Endothelial cell of umbilical vein (primary cell): ENCODE results near the gene CSNK1D. TPM values are rescaled to one million over a fixed set of nuclear protein-coding genes. Genes with fewer than 3 reads are reported as not detected.

ENCODE experiments used
- BruUV-seq: library from RNA; stranded (reverse); fragments of 400-500 nt; replicated peaks from 2 replicates; lab custom pipeline; 2021; lab: Mats Ljungman, UMichigan
- CTCF ChIA-PET: fragments of 300-600, 350-600 bp; sonication (Branson Sonifier 250); formaldehyde crosslinking; loops from one replicate; lab custom pipeline; 2021; ENCODE audit warnings: antibody characterized with exemption, inconsistent platforms; lab: Charles Lee
- POLR2A ChIA-PET: fragments of 300-600, 350-600 bp; sonication (Branson Sonifier 250); formaldehyde crosslinking; loops from one replicate; lab custom pipeline; 2021; ENCODE audit warnings: antibody characterized with exemption, inconsistent platforms; lab: Charles Lee
- DNase-seq: peaks from one replicate; pipeline ENCODE4 v3.0.0-alpha.2; 2011; ENCODE audit warnings: low read depth, low spot score
- FAIRE-seq: peaks from 2 replicates; lab custom pipeline; 2011; peaks lifted over from hg19 to GRCh38; lab: Jason Lieb, UNC
- H2AFZ ChIP-seq: 2 replicates; pipeline ENCODE4 v1.6.0; 2012; ENCODE audit warnings: low read depth, low read length, control low read depth, inconsistent platforms
- H3K27ac ChIP-seq: 2 replicates; pipeline ENCODE4 v1.5.1; 2011; ENCODE audit warnings: low read depth, mild to moderate bottlenecking, control low read depth, low read length, moderate library complexity; ENCODE audit not compliant: insufficient read depth
- H3K27me3 ChIP-seq, 2 experiments: 2 replicates each; pipeline versions ENCODE4 v1.6.0 to v1.6.1; 2011; ENCODE audit warnings: low read length in 2 of 2, mixed read lengths in 1 of 2; ENCODE audit not compliant: control insufficient read depth in 2 of 2, insufficient read depth in 2 of 2
- H3K36me3 ChIP-seq, 2 experiments: 2 replicates in 1 of 2; 3 replicates in 1 of 2; pipeline ENCODE4 v1.5.1; 2011; ENCODE audit warnings: low read length in 2 of 2, mild to moderate bottlenecking in 1 of 2, moderate library complexity in 1 of 2; ENCODE audit not compliant: control insufficient read depth in 2 of 2, insufficient read depth in 2 of 2; ENCODE audit errors: extremely low read depth in 1 of 2
- H3K4me1 ChIP-seq: 3 replicates; pipeline ENCODE4 v1.5.1; 2011; ENCODE audit warnings: mild to moderate bottlenecking, low read length; ENCODE audit not compliant: control insufficient read depth, insufficient read depth; ENCODE audit errors: extremely low read depth
- H3K4me2 ChIP-seq: 2 replicates; pipeline ENCODE4 v1.6.1; 2011; ENCODE audit warnings: low read length, control low read depth, mixed read lengths; ENCODE audit not compliant: insufficient read depth
- H3K4me3 ChIP-seq, 3 experiments: fragments of 200-600 bp in 1 of 3; sonication (generic), shearing (Covaris generic) in 1 of 3; replicated peaks in 1 of 3; 2 replicates each; pipeline ENCODE4 v1.5.1; 2011 to 2016; ENCODE audit warnings: control low read depth in 3 of 3, low read length in 3 of 3, mild to moderate bottlenecking in 2 of 3, inconsistent platforms in 1 of 3, low read depth in 1 of 3, moderate library complexity in 1 of 3; ENCODE audit not compliant: insufficient read depth in 1 of 3
- H3K79me2 ChIP-seq: 2 replicates; pipeline ENCODE4 v1.6.0; 2012; ENCODE audit warnings: low read length, inconsistent platforms; ENCODE audit not compliant: control insufficient read depth, insufficient read depth
- H3K9ac ChIP-seq: replicated peaks from 2 replicates; pipeline ENCODE3; 2011; ENCODE audit warnings: low read length, control low read depth; ENCODE audit not compliant: insufficient read depth; ENCODE audit errors: extremely low read depth
- H3K9me1 ChIP-seq: replicated peaks from 3 replicates; pipeline ENCODE4 v1.6.0; 2011; ENCODE audit warnings: mild to moderate bottlenecking, low read length; ENCODE audit not compliant: control insufficient read depth, insufficient read depth; ENCODE audit errors: extremely low read depth
- H3K9me3 ChIP-seq: replicated peaks from 2 replicates; pipeline ENCODE4 v1.5.1; 2012; ENCODE audit warnings: low read length, inconsistent platforms; ENCODE audit not compliant: control insufficient read depth, insufficient read depth
- H4K20me1 ChIP-seq: replicated peaks from 2 replicates; pipeline ENCODE3; 2011; ENCODE audit warnings: mild to moderate bottlenecking, low read length; ENCODE audit not compliant: control insufficient read depth, insufficient read depth; ENCODE audit errors: extremely low read depth
- EZH2 ChIP-seq: IDR thresholded peaks from 2 replicates; pipeline ENCODE4 v1.6.1; 2012; ENCODE audit warnings: borderline replicate concordance, low read depth, mild to moderate bottlenecking, moderate library complexity, low read length, inconsistent platforms; ENCODE audit not compliant: severe bottlenecking
- FOS ChIP-seq: IDR thresholded peaks from 2 replicates; pipeline ENCODE4 v1.6.1; 2011; ENCODE audit warnings: mild to moderate bottlenecking, low read length, moderate library complexity, borderline replicate concordance; ENCODE audit not compliant: insufficient read depth
- GATA2 ChIP-seq: IDR thresholded peaks from 2 replicates; pipeline ENCODE4 v1.7.0; 2011; ENCODE audit warnings: low read depth, mild to moderate bottlenecking, moderate library complexity, mixed read lengths, low read length; ENCODE audit not compliant: insufficient read length, insufficient read depth
- JUN ChIP-seq: IDR thresholded peaks from 2 replicates; pipeline ENCODE4 v1.6.1; 2011; ENCODE audit warnings: borderline replicate concordance, low read depth; ENCODE audit not compliant: insufficient read length, insufficient read depth
- MYC ChIP-seq: IDR thresholded peaks from one replicate; pipeline ENCODE4 v1.6.1; 2011; ENCODE audit warnings: mild to moderate bottlenecking, low read depth, low read length
- POLR2A ChIP-seq: IDR thresholded peaks from 2 replicates; pipeline ENCODE4 v1.6.1; 2012; ENCODE audit warnings: low read depth, mild to moderate bottlenecking, control low read depth, low read length
- POLR2AphosphoS5 ChIP-seq: IDR thresholded peaks from 2 replicates; pipeline ENCODE4 v1.6.1; 2012; ENCODE audit warnings: low read depth, mild to moderate bottlenecking, control low read depth, low read length, moderate library complexity; ENCODE audit not compliant: insufficient read depth
- dilution Hi-C: fragments of 300-500 bp; cut with MboI; formaldehyde crosslinking; loops from one replicate; pipeline ENCODE4 v1.15.0; 2019; ENCODE audit warnings: low sequenced_read_pairs; ENCODE audit not compliant: extremely low pct_ligation_motif_present
- intact Hi-C: fragments of 100-400 bp; cut with micrococcal nuclease; formaldehyde crosslinking; loops from one replicate; pipeline ENCODE4 v1.10.0; 2022
- polyA plus RNA-seq, 4 experiments: library from polyadenylated mRNA; depleted of rRNA in 3 of 4; stranded (reverse) in 3 of 4; unstranded in 1 of 4; fragments of >200 nt; gene quantifications; 2 replicates each; pipeline versions ENCODE4 v1.2.1 to v1.2.3, GENCODE V29; 2011 to 2012; ENCODE audit warnings: missing spikeins in 1 of 4
- total RNA-seq: library from RNA; stranded (reverse); gene quantifications from 2 replicates; pipeline ENCODE4 v1.2.3, GENCODE V29; 2021
- TF ChIP-seq, protein P1 (sequence below), 2 donors: IDR thresholded peaks; 1 replicate in 1 of 2; 2 replicates in 1 of 2; pipeline ENCODE4 v1.5.1; 2011; ENCODE audit warnings: low read length in 2 of 2, mild to moderate bottlenecking in 2 of 2, moderate library complexity in 2 of 2, control low read depth in 1 of 2, inconsistent platforms in 1 of 2, low read depth in 1 of 2; ENCODE audit not compliant: insufficient read depth in 1 of 2; ENCODE audit errors: extremely low read depth in 1 of 2
- TF ChIP-seq, protein P2 (sequence below): IDR thresholded peaks from 2 replicates; pipeline ENCODE4 v1.6.1; 2011; ENCODE audit not compliant: insufficient read depth, insufficient read length

The CSNK1D gene
- total and polyA plus RNA-seq, 2 donors (not counting 3 experiments of a cell fraction or from before 2014, with no cell fraction given), result 127 to 155 TPM

DNA sequence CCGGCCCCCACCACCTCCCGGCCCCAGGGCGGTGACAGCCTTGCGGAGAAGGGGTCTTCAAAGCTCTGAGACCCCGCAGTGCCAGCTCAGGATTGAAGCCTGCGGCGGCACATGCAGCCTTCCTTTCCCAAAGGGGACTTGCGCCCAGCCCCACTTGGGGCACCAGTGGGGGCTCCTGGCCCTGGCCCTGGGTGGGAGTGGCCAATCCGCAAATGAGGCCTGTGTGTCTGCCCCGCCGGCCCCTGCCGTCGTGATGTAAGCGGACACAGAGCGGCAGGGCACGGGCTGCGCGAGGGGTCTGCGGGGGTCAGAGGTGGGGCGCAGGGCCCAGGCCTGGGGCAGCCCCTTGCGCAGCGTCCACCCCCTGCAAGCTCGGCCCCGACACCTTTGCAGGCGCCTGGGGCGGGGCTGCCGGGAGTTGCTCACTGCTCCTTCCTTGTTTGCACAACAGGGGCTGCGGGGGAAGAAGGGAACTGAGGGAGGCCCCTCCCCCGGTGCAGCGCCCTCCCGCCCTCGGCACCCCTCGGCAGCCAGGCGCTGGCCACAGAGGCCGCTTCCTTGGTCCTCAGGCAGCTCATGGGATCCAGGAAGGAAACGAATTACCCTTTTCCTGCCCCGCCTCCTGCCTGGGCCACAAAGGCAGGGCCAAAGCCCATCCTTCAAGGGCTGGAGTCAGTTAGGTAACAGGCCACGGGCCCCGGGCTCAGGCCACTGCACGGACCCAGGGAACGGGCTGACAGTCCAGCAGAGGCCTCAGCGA, 41.8 kb downstream of the CSNK1D start:
- BruUV-seq, result no TSS peak
- POLR2A ChIA-PET, result no interaction called here
- Histone ChIP-seq H2AFZ (no peak overlapping the region), H3K9me3 (no peaks in the 10 kb centered on the region), H3K9me1 (no peaks in the 10 kb centered on the region), H3K4me3 (peak overlapping the region; percentile 43 to 59 (median 53)), H3K79me2 (peaks cover 72% of the 10 kb centered on the region), H4K20me1 (no peaks in the 10 kb centered on the region), H3K4me1 (peaks cover 23% of the 10 kb centered on the region), H3K36me3 (peaks cover 0 to 4% of the 10 kb centered on the region in 2 experiments), H3K4me2 (peak overlapping the region; percentile 73), H3K9ac (peak overlapping the region; percentile 52), H3K27ac (peak overlapping the region; percentile 55), H3K27me3 (no peaks in the 10 kb centered on the region)
- TF ChIP-seq JUN, result no peak
- TF ChIP-seq GATA2, result no peak
- no peak for TF ChIP-seq POLR2A
- TF ChIP-seq, protein P1, sequence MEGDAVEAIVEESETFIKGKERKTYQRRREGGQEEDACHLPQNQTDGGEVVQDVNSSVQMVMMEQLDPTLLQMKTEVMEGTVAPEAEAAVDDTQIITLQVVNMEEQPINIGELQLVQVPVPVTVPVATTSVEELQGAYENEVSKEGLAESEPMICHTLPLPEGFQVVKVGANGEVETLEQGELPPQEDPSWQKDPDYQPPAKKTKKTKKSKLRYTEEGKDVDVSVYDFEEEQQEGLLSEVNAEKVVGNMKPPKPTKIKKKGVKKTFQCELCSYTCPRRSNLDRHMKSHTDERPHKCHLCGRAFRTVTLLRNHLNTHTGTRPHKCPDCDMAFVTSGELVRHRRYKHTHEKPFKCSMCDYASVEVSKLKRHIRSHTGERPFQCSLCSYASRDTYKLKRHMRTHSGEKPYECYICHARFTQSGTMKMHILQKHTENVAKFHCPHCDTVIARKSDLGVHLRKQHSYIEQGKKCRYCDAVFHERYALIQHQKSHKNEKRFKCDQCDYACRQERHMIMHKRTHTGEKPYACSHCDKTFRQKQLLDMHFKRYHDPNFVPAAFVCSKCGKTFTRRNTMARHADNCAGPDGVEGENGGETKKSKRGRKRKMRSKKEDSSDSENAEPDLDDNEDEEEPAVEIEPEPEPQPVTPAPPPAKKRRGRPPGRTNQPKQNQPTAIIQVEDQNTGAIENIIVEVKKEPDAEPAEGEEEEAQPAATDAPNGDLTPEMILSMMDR (IDR thresholded peaks at IDR 0.05; ENCODE audit: extremely low read depth in 1 of 2, insufficient read depth in 1 of 2, low read depth in 1 of 2, low read length in 2 of 2), result no peak
- TF ChIP-seq, protein P2, sequence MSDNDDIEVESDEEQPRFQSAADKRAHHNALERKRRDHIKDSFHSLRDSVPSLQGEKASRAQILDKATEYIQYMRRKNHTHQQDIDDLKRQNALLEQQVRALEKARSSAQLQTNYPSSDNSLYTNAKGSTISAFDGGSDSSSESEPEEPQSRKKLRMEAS, result no peak
- TF ChIP-seq POLR2AphosphoS5, result no peak
- no peak for TF ChIP-seq FOS
- TF ChIP-seq MYC, result no peak
- no peak for TF ChIP-seq EZH2
- CTCF ChIA-PET, result interaction anchor here (1.3 to 8.8 kb wide), 2 partner anchors 26 to 201 kb away, joined by 3 to 104 read pairs; no protein-coding TSS in a partner anchor
- peak; percentile 90 for FAIRE-seq
- intact Hi-C loops, result loop anchor here (10.0 kb wide), 1 partner anchor 197 kb away; the partner anchor contains the start of genes DCXR and RAC3
- dilution Hi-C loops, result no loop called here
- peak; percentile 35 for DNase-seq
